T47D (cell line): ENCODE data around the gene TP53I11.

Experiments used
- DNase-seq, 2 experiments: peaks; one replicate each; pipeline versions ENCODE4 v3.0.0 to v3.0.0-alpha.2; 2011 to 2012; ENCODE audit warnings: low read depth in 1 of 2, low spot score in 1 of 2
- JUND ChIP-seq: IDR thresholded peaks from 2 replicates; pipeline ENCODE4 v1.6.1; 2012; ENCODE audit warnings: low read depth
- in situ Hi-C: cut with HindIII; loops from 2 replicates; pipeline ENCODE4 v1.10.0; 2016; ENCODE audit warnings: low sequenced_read_pairs, low pct_unique_long_range_greater_than_20kb

Gene TP53I11

GRCh38 chr11:44948155-44948554 lies 2.5 kb downstream of the TP53I11 start:
- TF ChIP-seq JUND, result no peak
- no peak for DNase-seq
- in situ Hi-C loops, result no loop called here

GRCh38 chr11:44947114-44947513 lies 3.6 kb downstream of the TP53I11 start:
- DNase-seq, result no peak
- in situ Hi-C loops, result no loop called here
- TF ChIP-seq JUND, result no peak

GRCh38 chr11:44946263-44946662 lies 4.4 kb downstream of the TP53I11 start:
- in situ Hi-C loops, result no loop called here
- DNase-seq, result no peak
- no peak for TF ChIP-seq JUND

DNA sequence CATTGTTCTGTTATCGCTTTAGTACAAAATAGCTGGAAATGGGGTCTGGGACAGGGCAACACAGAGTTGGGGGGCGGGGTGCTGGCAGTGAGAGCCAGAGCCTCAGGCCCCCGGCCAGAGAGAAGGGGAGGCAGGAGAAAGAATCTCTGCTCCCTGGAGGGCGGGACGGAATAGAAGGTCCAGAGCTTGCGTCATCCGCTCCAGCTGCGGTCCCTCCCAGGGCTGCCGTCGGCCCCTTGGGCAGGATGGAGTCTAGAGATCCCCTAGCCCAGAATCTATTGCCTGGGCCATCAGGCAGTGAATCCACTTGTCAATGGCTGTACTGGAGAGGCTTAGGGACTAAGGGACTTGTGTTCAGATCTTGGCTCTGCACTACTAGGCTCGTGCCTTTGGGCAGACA lies 5.0 kb downstream of the TP53I11 start:
- DNase-seq, result no peak
- in situ Hi-C loops, result no loop called here
- no peak for TF ChIP-seq JUND

GRCh38 chr11:44944853-44945235 lies 5.8 kb downstream of the TP53I11 start:
- in situ Hi-C loops, result no loop called here
- DNase-seq, result no peak
- no peak for TF ChIP-seq JUND

GRCh38 chr11:44944181-44944852 lies 6.4 kb downstream of the TP53I11 start:
- in situ Hi-C loops, result no loop called here
- no peak for DNase-seq
- no peak for TF ChIP-seq JUND

GRCh38 chr11:44943696-44944095 lies 7.0 kb downstream of the TP53I11 start:
- in situ Hi-C loops, result no loop called here
- TF ChIP-seq JUND, result no peak
- no peak for DNase-seq

DNA sequence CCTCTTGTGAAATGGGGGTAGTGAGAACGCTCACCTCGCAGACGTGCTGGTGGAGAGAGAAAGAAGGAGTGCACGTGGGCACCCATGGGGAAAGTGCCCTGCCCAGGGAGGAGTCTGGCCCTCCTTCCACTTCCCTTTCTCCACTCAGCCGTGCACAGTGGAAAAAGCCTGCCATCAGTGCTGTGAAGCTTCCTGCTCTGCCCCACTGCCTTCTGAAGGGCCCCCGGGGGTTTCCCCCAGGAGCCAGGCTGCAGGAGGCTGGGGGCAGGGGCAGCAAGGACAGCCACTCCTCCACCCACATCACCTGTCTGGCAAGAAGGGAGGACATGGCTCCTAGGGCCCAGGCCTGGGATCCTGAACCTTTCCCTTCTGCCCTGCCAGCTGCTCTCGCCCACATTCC lies 7.6 kb downstream of the TP53I11 start:
- no peak for TF ChIP-seq JUND
- in situ Hi-C loops, result no loop called here
- DNase-seq, result no peak

GRCh38 chr11:44942029-44942955 lies 8.4 kb downstream of the TP53I11 start:
- TF ChIP-seq JUND, result no peak
- in situ Hi-C loops, result no loop called here
- DNase-seq, result no peak

DNA sequence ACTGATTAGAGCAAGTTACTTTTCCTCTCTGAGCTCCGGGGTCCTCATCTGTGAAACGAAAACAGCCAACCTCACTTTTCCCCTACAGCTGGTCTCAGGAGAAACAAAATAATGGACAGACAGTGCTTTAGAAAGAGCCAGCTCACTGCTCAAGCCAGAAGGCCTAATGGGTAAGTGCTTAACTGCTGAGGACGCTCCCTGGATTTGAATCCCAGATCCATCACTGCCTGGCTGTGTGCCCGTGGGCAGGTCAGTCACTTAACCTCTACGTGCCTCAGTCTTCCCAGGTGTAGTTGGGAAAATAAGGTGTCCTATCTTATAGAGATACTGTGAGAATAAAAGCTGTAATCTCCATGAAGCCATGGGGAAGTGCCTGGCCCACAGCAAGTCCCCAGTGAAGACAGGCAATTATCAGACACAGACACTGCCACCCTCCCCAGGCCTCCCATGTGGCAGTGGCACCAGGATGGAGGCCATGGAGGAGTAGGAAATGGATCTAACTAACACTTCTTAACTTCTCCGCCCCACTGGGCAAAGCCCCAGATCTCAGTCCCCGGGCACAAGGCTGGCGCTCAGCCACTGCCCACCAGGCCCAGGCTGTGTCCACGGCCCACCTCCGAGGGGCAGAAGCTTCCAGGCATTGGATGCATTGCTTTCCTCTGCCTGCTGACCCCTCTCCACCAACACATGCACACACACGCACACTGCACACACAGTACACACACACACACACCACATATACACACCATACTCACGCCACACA lies 9.2 kb downstream of the TP53I11 start:
- in situ Hi-C loops, result no loop called here
- no peak for DNase-seq
- no peak for TF ChIP-seq JUND

DNA sequence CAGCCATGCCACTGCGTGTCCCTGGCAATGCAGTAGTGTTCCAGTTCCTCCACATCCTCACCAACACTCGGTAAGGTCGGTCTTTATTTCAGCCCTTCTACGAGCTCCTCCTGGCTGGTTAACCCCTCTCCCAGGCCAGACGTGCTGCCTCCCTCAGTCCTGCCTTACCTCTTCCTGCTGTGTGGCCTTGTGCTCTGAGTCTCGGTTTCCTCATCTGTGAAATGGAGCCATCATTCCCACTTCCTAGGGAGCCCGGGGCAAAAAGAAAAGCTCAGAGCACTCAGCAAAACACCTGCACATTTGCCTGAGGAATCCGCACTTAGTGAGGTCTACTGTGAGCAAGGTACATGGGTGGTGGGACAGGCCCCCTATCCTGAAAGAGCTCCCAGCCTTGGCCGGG lies 9.8 kb downstream of the TP53I11 start:
- no peak for DNase-seq
- no peak for TF ChIP-seq JUND
- in situ Hi-C loops, result no loop called here

- DNase-seq, result no peak
- in situ Hi-C loops, result no loop called here
- no peak for TF ChIP-seq JUND
Observed at GRCh38 chr11:44940404-44940803, 10.3 kb downstream of the TP53I11 start.
